Measurements from ENCODE around the gene PIP5K1A. TPM values are rescaled to one million over a fixed set of nuclear protein-coding genes. Genes with fewer than 3 reads are reported as not detected.

PIP5K1A gene
- total RNA-seq, 2 donors from 2014 or later: 35.6 to 41.8 TPM

GRCh38 chr1:151159373-151159772 lies 39.0 kb upstream of the PIP5K1A start:
- Histone ChIP-seq H3K36me3 (peaks cover 30% of the 10 kb centered on the region), H3K27ac (no peak overlapping the region), H3K4me1 (peaks cover 0 to 15% of the 10 kb centered on the region in 2 donors), H3K4me3 (no peak overlapping the region), H3K9me3 (no peaks in the 10 kb centered on the region), H3K27me3 (no peaks in the 10 kb centered on the region)
- no peak for DNase-seq (ENCODE audit: low spot score)
- no peak for TF ChIP-seq CTCF (IDR thresholded peaks at IDR 0.05)

GRCh38 chr1:151164732-151165280 lies 33.5 kb upstream of the PIP5K1A start:
- H3K36me3 ChIP-seq: peaks cover 23% of the 10 kb centered on the region
- H3K9me3 ChIP-seq: no peaks in the 10 kb centered on the region
- H3K27me3 ChIP-seq: no peaks in the 10 kb centered on the region
- DNase-seq (ENCODE audit: low spot score): no peak
- peak overlapping the region; percentile 92 to 95 for H3K27ac ChIP-seq
- TF ChIP-seq CTCF (IDR thresholded peaks at IDR 0.05): no peak
- H3K4me1 ChIP-seq: peaks cover 0 to 35% of the 10 kb centered on the region in 2 donors
- H3K4me3 ChIP-seq: peak overlapping the region; percentile 50 to 81

- Histone ChIP-seq H3K36me3 (peaks cover 22% of the 10 kb centered on the region), H3K4me3 (peak overlapping the region; percentile 50 to 81), H3K27me3 (no peaks in the 10 kb centered on the region), H3K9me3 (no peaks in the 10 kb centered on the region), H3K27ac (peak overlapping the region; percentile 92 to 95), H3K4me1 (peaks cover 0 to 35% of the 10 kb centered on the region in 2 donors)
- TF ChIP-seq CTCF (IDR thresholded peaks at IDR 0.05): no peak
- no peak for DNase-seq (ENCODE audit: low spot score)
Measured at GRCh38 chr1:151165281-151165737, 33.0 kb upstream of the PIP5K1A start.

- TF ChIP-seq CTCF (IDR thresholded peaks at IDR 0.05): peak in 1 of 2 donors; percentile 18
Measured at GRCh38 chr1:151165738-151166504, 32.4 kb upstream of the PIP5K1A start, which contains the start of the genes LYSMD1 and SCNM1. LYSMD1 (minus strand) TSS chr1:151165902; CDS start chr1:151165258, 644 bp downstream. SCNM1 (plus strand) TSS chr1:151166144; CDS start chr1:151166153, 9 bp downstream.

GRCh38 chr1:151166505-151166956 lies 31.8 kb upstream of the PIP5K1A start:
- Histone ChIP-seq H3K9me3 (no peaks in the 10 kb centered on the region), H3K27ac (peak overlapping the region; percentile 92 to 95), H3K4me3 (peak overlapping the region; percentile 50 to 81), H3K4me1 (peaks cover 0 to 31% of the 10 kb centered on the region in 2 donors), H3K36me3 (peaks cover 20% of the 10 kb centered on the region), H3K27me3 (no peaks in the 10 kb centered on the region)
- no peak for TF ChIP-seq CTCF (IDR thresholded peaks at IDR 0.05)
- no peak for DNase-seq (ENCODE audit: low spot score)

More at GRCh38 chr1:151165738-151166504, 32.4 kb upstream of the PIP5K1A start, which contains the start of the genes LYSMD1 and SCNM1:
- peaks cover 0 to 31% of the 10 kb centered on the region in 2 donors for H3K4me1 ChIP-seq
- DNase-seq (ENCODE audit: low spot score): peak; percentile 98
- H3K27me3 ChIP-seq: no peaks in the 10 kb centered on the region
- peak within 1 kb of the TSS; percentile 92 to 95 for H3K27ac ChIP-seq
- peaks cover 22% of the 10 kb centered on the region for H3K36me3 ChIP-seq
- H3K4me3 ChIP-seq: peak within 1 kb of the TSS; percentile 50 to 81
- H3K9me3 ChIP-seq: no peaks in the 10 kb centered on the region
